Hematopoietic multipotent progenitor cell treated with erythropoietin and hydrocortisone succinate and interleukin-3 and kit ligand, for 4 days (in vitro differentiated cells): ENCODE data around the gene THNSL1.

Experiments
- DNase-seq: peaks from one replicate; pipeline ENCODE4 v3.0.0-alpha.2; 2015

The THNSL1 gene

DNA sequence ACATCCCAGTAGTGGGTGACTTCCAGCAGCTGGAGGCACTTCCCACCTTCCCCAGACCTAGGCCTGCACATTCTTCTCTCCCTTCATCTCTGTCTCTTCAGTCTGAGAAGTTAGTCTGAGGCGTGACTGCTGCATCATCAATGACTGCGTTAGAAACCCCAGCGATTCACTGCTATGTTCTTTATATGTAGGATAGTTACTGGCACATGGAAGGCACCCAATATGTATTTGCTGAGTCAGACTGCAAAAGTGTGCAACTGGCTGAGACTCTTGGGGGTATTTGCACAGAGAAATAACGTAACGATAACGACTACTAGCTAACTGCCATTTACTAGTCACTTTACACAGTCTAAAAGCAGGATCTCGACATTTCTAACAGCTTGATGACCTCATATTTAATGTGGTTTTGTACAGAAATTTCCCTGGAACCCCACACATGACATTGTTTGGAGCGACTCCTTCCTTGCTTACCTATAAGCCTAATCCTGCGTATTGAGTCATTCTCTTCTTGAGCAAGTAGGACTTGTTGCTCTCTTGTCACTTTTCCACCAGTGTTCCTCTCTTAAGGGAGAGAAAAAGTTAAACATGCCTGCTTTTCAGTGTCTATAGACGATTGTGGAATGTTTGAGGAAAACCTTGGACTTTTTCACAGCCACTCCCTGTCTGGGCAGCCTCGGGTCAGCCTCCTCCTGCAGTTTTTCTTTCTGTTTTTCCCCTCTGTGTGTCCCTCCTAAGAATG, 45.5 kb downstream of the THNSL1 start:
- no peak for DNase-seq

DNA sequence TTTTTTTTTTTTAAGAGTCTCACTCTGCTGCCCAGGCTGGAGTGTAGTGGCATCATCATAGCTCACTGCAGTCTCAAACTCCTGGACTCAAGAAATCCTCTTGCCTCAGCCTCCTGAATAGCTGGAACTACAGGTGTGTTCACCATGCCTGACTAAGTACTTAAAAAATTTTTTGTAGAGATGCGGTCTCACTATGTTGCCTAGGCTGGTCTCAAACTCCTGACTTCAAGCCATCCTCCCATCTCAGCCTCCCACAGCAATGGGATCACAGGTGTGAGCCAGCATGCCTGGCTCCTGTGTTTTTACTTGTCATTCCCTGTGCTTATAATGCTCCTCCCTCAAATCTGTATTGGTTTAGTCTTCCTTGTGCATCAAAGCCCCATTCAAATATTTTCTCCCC, 46.7 kb downstream of the THNSL1 start:
- DNase-seq: no peak

DNA sequence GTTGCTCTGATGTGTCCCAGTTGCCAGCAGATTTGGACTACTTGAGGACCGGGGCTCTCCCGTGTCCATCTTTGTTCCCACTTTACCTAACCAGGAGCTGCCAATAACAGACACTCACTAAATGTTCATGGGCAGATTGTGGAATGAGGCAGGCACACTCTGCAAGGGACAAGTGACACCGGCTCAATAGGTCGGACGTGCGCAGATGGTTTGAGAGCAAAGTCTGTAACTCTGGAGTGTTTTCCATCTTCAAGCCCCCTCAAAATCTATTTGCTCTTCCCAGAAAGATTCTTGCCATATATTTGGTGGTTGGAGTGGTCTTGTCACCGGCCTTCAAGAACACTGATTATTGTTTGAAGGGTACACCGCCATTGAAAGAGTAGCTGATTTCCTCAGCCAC, 47.2 kb downstream of the THNSL1 start:
- no peak for DNase-seq

DNA sequence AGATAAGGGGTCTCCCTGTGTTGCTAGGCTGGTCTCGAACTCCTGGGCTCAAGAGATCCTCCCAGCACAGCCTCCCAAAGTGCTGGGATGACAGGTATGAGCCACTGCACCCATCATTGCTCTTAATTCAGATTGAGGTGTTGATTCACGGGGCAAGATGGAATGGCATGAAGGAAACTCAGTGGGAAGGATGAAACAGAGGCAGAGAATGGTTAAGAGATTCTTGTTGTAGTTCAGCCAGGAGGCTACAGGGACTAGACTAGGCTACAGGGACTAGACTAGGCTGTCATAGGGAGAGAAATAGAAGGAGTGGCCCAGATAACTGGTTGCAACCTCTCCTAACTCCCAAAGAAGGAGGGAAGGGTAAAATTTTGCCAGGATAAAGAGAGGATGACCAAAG, 48.0 kb downstream of the THNSL1 start:
- no peak for DNase-seq

DNA sequence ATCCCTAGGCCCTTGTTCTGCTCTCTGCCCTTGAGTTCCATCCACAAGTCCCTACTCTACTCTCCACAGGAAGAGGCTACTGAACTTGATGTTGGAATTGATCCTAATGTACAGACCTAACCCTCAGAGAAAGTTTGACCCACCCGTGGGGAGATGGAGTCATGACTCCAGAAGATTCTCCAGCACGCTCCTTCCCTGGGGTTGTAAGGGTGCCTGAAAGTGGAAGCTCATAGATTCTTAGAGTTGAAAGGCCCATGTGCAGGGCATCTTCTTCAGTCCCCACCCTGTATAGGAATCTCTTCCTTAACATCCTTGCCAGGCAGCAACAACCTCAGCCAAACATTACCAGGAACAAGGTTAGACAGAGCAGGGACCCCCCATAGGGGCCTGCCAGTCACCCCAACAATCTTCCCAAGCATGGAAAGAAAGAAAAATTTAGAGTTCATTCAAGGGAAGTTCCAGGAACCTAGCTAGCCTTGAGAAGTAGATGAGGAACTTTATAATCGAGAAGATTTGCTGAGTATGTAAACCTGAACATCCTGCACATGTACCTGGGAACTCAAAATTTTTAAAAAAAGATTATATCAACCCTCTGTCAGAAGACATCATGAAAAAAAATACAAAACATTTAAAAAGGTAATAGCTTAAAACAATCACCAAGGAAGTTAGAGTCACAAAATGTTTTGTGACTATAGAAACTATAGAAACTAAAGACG, 49.5 kb downstream of the THNSL1 start:
- no peak for DNase-seq

DNA sequence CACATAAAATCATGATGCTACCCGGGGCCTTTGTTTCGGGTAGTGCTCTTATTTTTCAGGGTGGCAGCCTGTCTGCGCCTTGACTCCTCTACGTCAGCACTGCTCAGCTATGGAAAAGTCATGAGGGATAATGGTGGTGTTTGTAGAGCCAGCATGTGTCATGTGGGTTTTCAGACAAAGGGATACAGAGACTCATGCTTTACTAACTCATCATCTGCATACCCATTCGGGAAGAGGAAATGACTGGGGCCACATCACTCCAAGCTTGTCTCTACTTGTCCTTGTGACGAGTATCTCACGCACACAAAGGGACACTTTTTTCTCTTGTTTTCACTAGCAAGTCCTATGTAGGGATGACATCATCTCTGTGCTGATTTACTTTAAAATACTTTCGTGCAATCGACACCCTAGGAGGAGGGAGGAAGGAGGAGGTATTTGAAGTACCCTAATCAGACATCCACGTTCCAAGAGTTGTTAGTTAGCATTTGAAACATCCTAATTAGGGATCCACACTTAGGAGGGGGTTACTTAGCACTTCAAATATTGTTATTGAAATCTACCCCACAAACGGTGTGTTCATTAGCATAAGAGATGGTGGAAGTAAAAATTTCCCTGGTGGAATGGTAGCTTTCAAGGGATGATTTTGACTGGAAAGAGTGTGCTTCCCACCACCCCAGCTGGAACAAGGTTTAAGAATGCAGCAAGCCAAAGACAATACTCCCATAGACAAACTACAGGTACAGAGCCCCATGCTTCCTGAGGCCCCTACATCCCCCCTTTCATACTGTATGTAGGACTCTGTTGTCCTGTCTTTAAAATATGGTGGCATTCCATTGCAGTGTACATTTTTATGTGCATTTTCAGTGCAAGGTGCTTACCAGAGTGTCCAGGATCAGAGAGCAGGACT, 52.0 kb downstream of the THNSL1 start:
- no peak for DNase-seq

DNA sequence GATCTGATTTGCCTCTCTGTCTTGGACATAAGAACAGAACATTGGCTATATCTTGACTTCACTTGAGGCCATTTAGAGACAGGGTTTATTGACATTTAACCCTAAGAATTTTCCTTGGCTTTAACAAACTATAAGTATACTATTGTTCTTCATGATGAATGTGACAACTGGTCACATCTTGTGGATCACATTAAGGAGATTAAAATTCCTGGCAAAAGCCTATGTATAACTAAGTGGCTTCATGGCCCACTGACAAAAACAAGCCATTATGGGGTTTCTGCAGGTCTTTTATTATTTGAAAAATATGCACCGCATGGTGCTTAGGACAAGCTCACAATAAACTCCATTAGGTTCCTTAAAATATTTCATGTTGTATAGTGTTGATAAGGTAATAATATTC, 54.8 kb downstream of the THNSL1 start:
- DNase-seq: no peak

DNA sequence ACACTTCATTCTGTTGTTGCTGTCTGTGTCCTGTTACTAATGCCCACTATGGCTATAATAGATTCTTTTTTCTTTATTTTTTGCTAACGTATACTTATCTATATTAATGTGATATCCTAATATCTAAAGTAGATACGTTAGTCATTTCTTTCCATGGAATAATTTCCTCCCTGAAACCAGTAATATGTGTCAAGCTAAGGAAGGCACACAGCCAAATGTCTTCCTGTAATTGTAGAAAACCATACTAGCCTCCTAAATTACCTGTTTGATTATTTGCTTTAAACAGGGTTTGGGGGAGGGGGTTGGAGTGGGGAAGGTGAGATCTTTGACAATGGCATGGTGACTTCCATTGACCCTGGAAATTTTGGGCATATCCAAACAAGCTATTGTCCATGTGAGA, 56.4 kb downstream of the THNSL1 start:
- DNase-seq: no peak

DNA sequence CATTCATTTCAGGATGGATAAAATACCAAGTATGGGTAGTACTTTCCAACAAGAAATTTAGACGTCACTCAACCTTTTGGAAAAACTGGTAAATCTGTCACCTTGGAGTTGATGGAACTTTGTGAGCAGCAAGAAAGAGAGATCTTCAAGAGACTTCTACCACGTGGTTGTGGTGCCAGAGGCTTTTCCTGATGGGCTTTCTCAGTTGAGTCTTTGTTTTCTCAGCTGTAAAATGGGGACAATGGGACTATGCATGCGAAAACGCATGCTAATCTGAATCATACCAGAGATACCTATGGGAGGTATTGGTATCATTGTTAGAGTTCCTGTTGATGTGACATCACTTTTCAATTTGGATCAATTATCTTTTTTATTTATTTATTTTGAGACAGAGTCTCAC, 59.4 kb downstream of the THNSL1 start:
- no peak for DNase-seq
